ENCODE measurements around the gene RBM28.
A peak's percentile ranks its signal among the peaks of the same experiment; 100 is the strongest.
"Not testable (repeated sequence)": the region's sequence is repeated elsewhere in the genome, so short reads cannot be mapped to it uniquely, and the experiment has no call there.

RBM28 gene

GRCh38 chr7:128284102-128284501, 59.6 kb downstream of the RBM28 start:
- DNase-seq (ENCODE audit: low spot score), result no peak

DNA sequence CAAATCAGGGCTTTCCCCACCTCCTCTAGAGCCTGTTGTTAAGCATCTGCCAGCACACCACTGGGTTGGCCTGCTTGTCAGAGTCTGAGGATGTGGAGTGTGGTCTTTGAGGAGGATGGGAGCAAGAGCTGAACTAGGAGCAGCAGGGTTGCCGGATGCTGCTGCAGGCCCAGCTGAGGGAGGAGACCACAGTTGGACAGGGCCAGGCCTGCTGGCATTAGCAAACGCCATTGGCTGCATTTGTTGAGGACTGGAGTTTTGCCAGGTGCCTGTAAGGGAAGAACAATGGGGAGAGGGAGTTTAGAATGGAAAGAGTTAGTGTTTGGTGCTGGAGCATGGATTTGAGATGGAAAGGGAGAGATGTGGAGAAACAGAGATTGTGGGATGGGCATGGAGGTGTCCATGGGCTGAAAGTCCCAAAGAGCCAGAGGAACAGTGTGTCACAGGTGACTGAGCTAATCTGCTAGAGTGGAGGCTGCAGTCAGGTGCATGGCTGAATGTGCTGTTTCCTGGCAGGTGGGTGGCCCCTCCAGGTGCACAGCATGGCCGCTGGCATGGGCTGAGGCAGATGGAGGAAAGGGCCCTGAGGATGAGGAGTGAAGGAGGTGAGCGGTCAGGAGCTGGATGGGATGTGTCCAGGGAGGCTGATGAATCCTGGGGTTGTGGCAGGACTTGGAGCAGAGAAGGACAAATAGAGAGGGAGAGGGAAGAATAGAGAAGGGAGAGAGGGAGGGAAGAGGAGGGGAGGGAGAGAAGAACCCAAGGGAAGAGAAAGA, 61.9 kb downstream of the RBM28 start:
- no peak for DNase-seq (ENCODE audit: low spot score)

DNA sequence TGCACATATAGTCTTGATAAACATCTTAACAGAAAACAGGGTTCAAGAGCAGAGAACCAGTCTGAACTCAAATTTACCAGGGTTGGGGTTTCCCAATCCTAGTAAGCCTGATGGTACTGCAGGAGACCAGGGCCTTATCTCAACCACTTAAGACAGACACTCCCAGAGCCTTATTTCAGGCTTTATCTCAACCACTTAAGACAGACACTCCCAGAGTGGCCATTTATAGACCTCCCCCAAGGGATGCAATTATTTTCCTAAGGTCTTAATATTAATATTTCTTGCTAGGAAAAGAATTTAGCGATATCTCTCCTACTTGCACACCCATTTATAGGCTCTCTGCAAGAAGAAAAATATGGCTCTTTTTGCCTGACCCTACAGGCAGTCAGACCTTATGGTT, 63.3 kb downstream of the RBM28 start:
- DNase-seq (ENCODE audit: low spot score), result not testable (repeated sequence)

GRCh38 chr7:128279124-128279713, 64.5 kb downstream of the RBM28 start:
- no peak for DNase-seq (ENCODE audit: low spot score)

DNA sequence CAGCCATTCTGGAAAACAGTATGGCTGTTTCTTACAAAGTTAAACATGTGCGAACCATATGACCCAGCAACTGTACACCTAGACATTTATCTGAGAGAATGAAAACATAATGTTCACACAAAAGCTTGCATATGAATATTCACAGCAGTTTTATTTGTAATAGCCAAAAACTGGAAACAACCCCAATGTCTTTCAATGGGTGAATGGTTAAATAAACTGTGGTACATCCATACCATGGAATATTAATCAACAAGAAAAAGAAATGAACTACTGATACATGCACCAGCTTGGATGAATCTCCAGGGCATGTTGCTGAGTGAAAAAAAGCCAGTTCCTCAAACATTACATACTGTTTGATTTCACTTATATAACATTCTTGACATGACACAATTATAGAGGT, 65.3 kb downstream of the RBM28 start:
- DNase-seq (ENCODE audit: low spot score), result no peak

DNA sequence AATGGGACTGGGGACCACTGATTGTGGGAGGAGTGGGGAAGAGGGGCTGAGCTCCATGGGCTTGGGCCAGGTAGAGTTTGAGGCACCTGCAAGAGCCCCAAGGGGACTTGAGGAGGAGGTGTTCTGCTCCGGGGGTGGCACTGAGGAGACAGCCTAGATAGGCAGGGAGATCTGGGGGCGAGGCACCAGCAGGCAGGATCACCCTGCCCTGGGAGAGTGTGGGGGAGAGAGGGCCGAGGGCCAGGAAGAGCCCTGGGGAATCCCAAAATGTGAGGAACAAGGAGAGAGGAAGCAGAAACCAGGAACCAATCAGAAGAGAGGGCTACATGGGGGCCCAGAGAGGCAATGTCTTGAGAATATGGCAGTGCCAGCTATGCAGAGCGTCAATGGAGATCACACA, 68.0 kb downstream of the RBM28 start:
- no peak for DNase-seq (ENCODE audit: low spot score)

- no peak for DNase-seq (ENCODE audit: low spot score)
Observed at GRCh38 chr7:128274884-128275603, 68.7 kb downstream of the RBM28 start.

DNA sequence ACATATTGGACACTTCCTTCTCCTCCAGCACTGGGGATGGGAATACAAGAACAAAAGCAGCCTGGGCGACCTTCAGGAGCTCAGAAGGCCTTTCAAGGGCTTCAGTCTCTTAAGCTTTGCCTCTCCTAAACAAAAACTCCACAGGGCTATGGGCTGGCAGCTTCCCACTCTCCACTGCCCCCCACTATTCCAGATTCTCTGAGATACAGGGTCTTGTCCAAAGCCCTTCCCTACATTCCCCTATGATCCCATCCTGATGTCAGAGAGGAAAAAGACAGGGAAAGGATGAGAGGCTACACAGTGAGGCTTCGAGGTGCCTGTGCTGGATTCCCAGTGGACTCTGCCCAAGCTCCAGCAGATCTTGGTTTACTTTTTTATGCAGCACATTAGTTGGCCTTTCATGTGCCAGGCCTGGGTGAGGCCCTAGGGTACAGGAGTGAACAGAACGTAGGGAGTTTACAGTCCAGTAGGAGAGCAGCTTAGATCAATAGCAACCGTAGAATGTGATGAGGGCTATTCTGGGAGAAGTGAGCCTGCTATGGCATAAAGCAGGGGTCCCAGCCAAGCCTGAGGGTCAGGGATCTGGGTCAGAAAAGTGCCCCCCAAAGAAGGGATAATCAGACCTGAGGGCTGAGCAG, 69.3 kb downstream of the RBM28 start:
- DNase-seq (ENCODE audit: low spot score), result no peak

DNA sequence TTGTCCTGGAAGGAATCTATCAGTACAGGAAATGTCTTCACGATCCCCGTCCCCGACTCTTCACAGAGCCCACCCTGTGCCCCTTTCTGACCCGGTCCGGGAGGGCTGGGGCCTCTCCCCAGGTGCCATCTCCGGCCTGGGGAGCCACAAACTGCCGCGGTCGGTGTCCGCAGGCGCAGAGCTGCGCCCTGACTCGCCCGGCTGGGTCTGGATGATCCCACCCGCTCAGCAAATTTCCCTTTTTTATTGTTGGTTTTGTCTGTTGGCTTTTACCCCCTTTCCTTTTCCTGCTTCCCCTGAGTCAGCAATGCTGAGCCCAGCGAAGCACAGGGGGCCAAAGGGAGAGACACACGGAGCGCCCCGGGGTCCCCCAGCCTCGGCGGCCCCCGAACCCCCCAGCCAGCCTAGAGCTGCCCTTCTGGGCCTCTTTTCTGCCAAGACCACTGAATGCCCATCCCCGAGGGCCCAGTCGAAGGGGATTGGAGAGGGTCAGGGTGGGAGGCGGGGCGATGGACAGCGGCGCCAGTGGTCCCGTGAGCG, 71.7 kb downstream of the RBM28 start:
- DNase-seq (ENCODE audit: low spot score), result peak; percentile 61

GRCh38 chr7:128271471-128271941, 72.2 kb downstream of the RBM28 start:
- peak; percentile 38 for DNase-seq (ENCODE audit: low spot score)

DNA sequence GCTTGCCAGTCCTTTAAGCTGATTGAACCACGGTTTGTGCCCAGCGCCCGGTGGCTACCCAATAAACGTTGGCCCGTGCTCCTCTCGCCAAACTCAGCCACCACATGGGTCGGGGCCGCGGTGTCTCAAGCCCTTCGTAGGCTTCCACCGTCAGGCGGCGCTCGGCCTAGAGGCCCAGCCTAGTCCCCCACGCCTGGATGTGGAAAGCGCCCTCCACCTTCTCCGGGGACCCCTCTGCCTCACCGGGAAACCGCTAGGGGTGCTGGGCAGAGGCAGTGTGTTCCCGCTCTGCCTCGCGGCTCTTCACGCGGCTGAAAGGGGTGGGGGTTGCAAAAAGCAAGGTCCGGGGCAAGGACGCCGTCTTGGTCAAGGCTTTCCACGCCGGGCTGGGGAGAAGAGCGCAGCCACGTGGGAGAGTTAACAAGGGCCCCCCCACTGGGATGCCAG, 72.9 kb downstream of the RBM28 start:
- peak; percentile 43 for DNase-seq (ENCODE audit: low spot score)

DNA sequence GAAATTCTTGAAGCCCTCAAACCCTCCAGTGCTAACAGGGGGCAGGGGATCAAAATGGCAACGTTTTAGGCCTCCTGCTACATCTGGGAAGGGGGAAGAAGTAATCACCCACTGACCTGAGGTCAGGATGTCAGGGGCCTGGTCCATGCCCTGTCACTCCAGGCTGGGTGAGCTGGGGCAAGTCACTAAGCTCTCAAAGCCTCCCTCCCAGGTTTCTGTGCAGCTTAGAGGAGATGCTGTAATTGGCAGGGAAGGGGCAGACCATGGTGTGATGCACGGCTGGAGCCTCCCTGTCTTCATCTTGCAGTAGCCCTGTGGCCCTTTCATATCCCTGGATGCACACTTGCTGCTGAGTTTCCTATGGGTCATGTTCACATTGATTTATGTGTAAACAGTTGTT, 75.5 kb downstream of the RBM28 start:
- DNase-seq (ENCODE audit: low spot score), result no peak

DNA sequence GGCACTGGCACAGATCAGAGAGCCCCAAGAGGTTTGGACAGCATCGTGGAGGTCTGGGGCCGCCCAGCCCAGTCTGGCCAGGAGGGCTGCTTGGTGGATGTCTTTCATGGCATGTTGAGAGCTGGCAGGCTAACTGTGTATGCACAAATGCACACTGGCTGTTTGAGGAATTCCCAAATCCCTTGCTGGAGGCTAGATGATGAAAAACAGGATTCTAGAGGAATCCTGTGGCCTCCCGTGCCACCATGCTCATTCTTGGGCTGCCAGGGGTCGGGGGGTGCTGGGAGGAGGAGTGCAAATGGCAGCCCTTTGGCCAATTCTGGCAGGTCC, 76.1 kb downstream of the RBM28 start:
- DNase-seq (ENCODE audit: low spot score), result no peak

DNA sequence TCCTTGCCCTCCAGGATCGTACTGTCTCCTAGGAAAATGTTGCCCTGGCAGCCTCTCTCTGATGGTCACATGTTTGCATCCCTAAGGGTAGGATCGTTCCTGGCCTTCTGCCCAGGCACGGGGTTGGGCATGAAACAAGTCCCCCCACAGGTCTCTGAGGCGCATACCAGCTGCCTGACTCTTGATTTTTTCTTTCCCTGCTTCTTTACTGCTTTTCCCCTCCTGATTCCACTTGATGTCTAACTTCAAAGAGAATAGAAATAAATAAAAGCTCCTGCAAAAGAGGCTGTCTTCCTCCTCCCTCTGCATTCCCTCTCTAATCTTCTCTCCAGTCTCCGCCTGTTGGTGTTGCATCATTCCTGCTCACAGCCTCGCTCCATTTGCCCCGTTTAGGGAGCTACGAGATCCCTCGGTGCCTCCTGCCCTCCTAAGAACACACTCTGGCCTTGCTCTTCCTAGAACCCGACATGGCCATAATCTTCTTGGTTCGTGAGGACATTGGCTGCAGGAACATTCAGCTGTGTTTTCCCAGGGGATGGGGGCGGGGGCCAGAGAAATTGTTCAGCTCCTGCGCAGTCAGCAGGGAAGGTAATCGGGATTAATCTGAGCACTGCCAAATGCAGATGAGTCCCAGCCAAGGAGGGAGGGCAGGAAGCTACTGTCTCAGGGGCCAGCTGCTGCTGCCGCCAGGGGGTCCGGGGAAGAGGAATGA, 76.7 kb downstream of the RBM28 start:
- peak; percentile 69 for DNase-seq (ENCODE audit: low spot score)

DNA sequence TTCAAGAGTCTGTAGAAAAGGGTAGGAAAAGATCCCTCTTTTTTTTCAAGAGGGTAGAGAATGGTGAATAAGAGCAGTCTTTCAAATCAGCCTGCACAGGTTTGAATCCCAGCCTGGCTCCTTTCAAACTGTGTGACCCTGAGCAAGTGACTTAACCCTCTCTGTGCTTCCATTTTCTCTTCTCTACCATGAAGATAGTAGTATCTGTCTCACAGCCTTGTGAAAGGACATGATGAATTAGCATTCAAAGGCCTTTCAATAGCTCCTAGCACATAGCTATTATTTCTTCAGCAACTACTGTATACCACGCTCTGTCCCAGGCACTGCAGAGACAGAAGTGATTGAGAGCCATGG, 77.2 kb downstream of the RBM28 start:
- no peak for DNase-seq (ENCODE audit: low spot score)

- no peak for DNase-seq (ENCODE audit: low spot score)
Observed at GRCh38 chr7:128265906-128266300, 77.8 kb downstream of the RBM28 start.

GRCh38 chr7:128265156-128265905, 78.4 kb downstream of the RBM28 start:
- DNase-seq (ENCODE audit: low spot score), result no peak

- no peak for DNase-seq (ENCODE audit: low spot score)
Observed at GRCh38 chr7:128264477-128264876, 79.2 kb downstream of the RBM28 start.

- no peak for DNase-seq (ENCODE audit: low spot score)
Observed at GRCh38 chr7:128263420-128263819, 80.3 kb downstream of the RBM28 start.

DNA sequence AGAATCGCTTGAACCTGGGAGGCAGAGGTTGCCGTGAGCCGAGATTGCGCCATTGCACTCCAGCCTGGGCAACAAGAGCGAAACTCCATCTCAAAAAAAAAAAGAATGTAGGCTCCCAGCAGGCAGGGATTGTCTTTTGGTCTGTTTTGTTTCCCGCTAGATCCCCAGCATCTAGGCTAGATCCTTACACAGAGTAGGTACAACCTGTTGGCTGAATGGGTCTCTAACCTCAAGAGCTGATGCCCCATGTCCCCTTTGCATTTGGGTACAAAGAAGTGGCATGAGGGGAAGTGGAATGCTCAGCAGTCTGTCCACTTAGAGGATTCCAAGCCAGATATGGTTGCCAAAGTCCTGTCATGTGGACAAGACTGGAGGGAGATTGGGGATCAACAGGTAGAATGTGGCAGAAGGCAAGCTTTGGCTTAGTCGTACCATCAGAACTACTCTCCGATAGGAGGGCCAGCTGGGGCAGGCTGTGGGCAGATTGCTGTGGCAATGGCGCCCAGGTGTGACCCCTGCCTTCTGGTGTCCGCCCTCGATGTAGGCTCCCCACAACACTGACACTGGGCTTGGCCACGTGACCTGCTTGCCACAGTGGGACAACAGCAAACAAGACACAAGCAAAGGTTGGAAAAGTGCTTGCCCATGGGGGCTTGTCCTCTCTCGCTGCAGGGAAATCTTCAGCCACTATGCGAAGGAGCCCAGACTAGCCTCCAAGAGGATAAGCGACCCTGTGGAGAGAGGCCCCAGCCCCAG, 81.3 kb downstream of the RBM28 start:
- DNase-seq (ENCODE audit: low spot score), result no peak
